A549 (cell line): ENCODE data around the gene HAUS6. TPM values are rescaled to one million over a fixed set of nuclear protein-coding genes. Genes with fewer than 3 reads are reported as not detected.

Source experiments
- ATAC-seq, 2 experiments: fragments of 200-7000 bp in 1 of 2; fragments of >200 bp in 1 of 2; cut with Nextera tagmentation in 1 of 2; cut with Tn5 transposase in 1 of 2; 3 replicates each; pipeline versions ENCODE4 v1.8.0 to v1.9.1; 2018 to 2020; ENCODE audit warnings: mild to moderate bottlenecking in 1 of 2, moderate library complexity in 1 of 2
- CTCF ChIA-PET: fragments of 300-600 bp; sonication (Branson Sonifier 250); formaldehyde crosslinking; extraction: SDS; loops from one replicate; lab custom pipeline; 2021; ENCODE audit warnings: antibody characterized with exemption, inconsistent platforms; lab: Yijun Ruan, JAX
- POLR2A ChIA-PET: fragments of 350-600 bp; formaldehyde crosslinking; extraction: SDS; loops from one replicate; lab custom pipeline; 2021; ENCODE audit warnings: antibody characterized with exemption, inconsistent platforms; lab: Yijun Ruan, JAX
- DNase-seq, 2 experiments: peaks; one replicate each; pipeline versions ENCODE4 v3.0.0 to v3.0.0-alpha.2; 2011 to 2016; ENCODE audit warnings: low read depth in 1 of 2, low spot score in 1 of 2
- FAIRE-seq: peaks from 2 replicates; lab custom pipeline; 2011; peaks lifted over from hg19 to GRCh38; lab: Jason Lieb, UNC
- H3K27ac ChIP-seq, 2 experiments: fragments of >200 bp; sonication (Bioruptor Twin); formaldehyde crosslinking; 3 replicates each; pipeline ENCODE4 v1.5.1; 2016 to 2017
- H3K4me1 ChIP-seq: fragments of >200 bp; sonication (Bioruptor Twin); formaldehyde crosslinking; 3 replicates; pipeline ENCODE4 v1.6.1; 2016
- H3K4me2 ChIP-seq: fragments of >200 bp; sonication (Bioruptor Twin); formaldehyde crosslinking; 3 replicates; pipeline ENCODE4 v1.6.1; 2016
- H3K4me3 ChIP-seq: fragments of >200 bp; sonication (Bioruptor Twin); formaldehyde crosslinking; 3 replicates; pipeline ENCODE4 v1.5.1; 2016
- H3K9me3 ChIP-seq: fragments of >200 bp; sonication (Bioruptor Twin); formaldehyde crosslinking; 3 replicates; pipeline ENCODE4 v1.6.1; 2016
- ATOH8 ChIP-seq: fragments of 250-450 bp; sonication (Bioruptor Pico); IDR thresholded peaks from 2 replicates; pipeline ENCODE4 v1.5.0; 2020; ENCODE audit warnings: low read depth, mild to moderate bottlenecking, moderate library complexity
- BHLHE40 ChIP-seq: IDR thresholded peaks from 2 replicates; pipeline ENCODE4 v1.6.1; 2012; ENCODE audit warnings: low read depth, low read length, inconsistent platforms
- CEBPB ChIP-seq, 2 experiments: fragments of >200 bp in 1 of 2; sonication (Bioruptor Twin) in 1 of 2; formaldehyde crosslinking in 1 of 2; IDR thresholded peaks; 2 replicates each; pipeline ENCODE4 v1.6.1; 2012 to 2016
- ELK1 ChIP-seq: fragments of 150-350 bp; IDR thresholded peaks from 2 replicates; pipeline ENCODE4 v1.6.1; 2014; ENCODE audit warnings: low read depth, mild to moderate bottlenecking, low read length
- FOSL2 ChIP-seq, 2 experiments: fragments of 450-650 bp in 1 of 2; fragments of >200 bp in 1 of 2; sonication (Bioruptor Twin) in 1 of 2; formaldehyde crosslinking; IDR thresholded peaks; 2 replicates each; pipeline versions ENCODE4 v1.5.0 to v1.6.1; 2016 to 2020; ENCODE audit warnings: mild to moderate bottlenecking in 1 of 2, moderate library complexity in 1 of 2
- HEYL ChIP-seq: fragments of 250-450 bp; sonication (Bioruptor Pico); IDR thresholded peaks from 2 replicates; pipeline ENCODE4 v1.8.0; 2021; ENCODE audit warnings: mild to moderate bottlenecking, moderate library complexity
- HOXA7 ChIP-seq: fragments of 250-450 bp; sonication (Bioruptor Pico); IDR thresholded peaks from 2 replicates; pipeline ENCODE4 v1.5.0; 2020; ENCODE audit warnings: mild to moderate bottlenecking, moderate library complexity
- HOXB13 ChIP-seq: fragments of 250-450 bp; sonication (Bioruptor Pico); IDR thresholded peaks from 2 replicates; pipeline ENCODE4 v1.5.0; 2020; ENCODE audit warnings: low read depth, mild to moderate bottlenecking, moderate library complexity
- KDM1A ChIP-seq: fragments of 200-600 bp; sonication (generic); IDR thresholded peaks from 2 replicates; pipeline ENCODE4 v1.6.1; 2016; ENCODE audit warnings: low read depth, mild to moderate bottlenecking
- MAFK ChIP-seq: fragments of 450-650 bp; IDR thresholded peaks from 2 replicates; pipeline ENCODE4 v1.6.1; 2014; ENCODE audit not compliant: partially characterized antibody
- MAX ChIP-seq: IDR thresholded peaks from 2 replicates; pipeline ENCODE4 v1.6.1; 2012
- PBX3 ChIP-seq: IDR thresholded peaks from 2 replicates; pipeline ENCODE4 v1.6.1; 2012
- RAD21 ChIP-seq, 2 experiments: fragments of >200 bp in 1 of 2; sonication (Bioruptor Twin) in 1 of 2; formaldehyde crosslinking in 1 of 2; IDR thresholded peaks in 1 of 2; conservative IDR thresholded peaks in 1 of 2; 2 replicates in 1 of 2; 3 replicates in 1 of 2; pipeline ENCODE4 v1.6.1; 2012 to 2018; ENCODE audit warnings: inconsistent platforms in 1 of 2
- RARB ChIP-seq: fragments of 250-450 bp; sonication (Bioruptor Pico); IDR thresholded peaks from 2 replicates; pipeline ENCODE4 v1.8.0; 2021; ENCODE audit warnings: mild to moderate bottlenecking, moderate library complexity
- RCOR1 ChIP-seq: fragments of 150-350 bp; IDR thresholded peaks from 2 replicates; pipeline ENCODE4 v1.6.1; 2014; ENCODE audit warnings: antibody characterized with exemption, low read length, low read depth
- SMC3 ChIP-seq: fragments of >200 bp; sonication (Bioruptor Twin); formaldehyde crosslinking; IDR thresholded peaks from 3 replicates; pipeline ENCODE4 v1.6.1; 2018; ENCODE audit warnings: inconsistent platforms
- SREBF2 ChIP-seq: fragments of 450-650 bp; IDR thresholded peaks from 2 replicates; pipeline ENCODE4 v1.6.1; 2014; ENCODE audit warnings: mild to moderate bottlenecking, moderate library complexity
- TFCP2L1 ChIP-seq: fragments of 250-450 bp; sonication (Bioruptor Pico); IDR thresholded peaks from 2 replicates; pipeline ENCODE4 v1.5.0; 2021; ENCODE audit warnings: mild to moderate bottlenecking
- ZFP36 ChIP-seq: fragments of 450-650 bp; IDR thresholded peaks from 2 replicates; pipeline ENCODE4 v1.6.1; 2014; ENCODE audit warnings: borderline replicate concordance; ENCODE audit not compliant: partially characterized antibody
- ZSCAN20 ChIP-seq: fragments of 250-450 bp; sonication (Bioruptor Pico); IDR thresholded peaks from 2 replicates; pipeline ENCODE4 v1.8.0; 2022; ENCODE audit warnings: mild to moderate bottlenecking, moderate library complexity
- WGBS: methylation state at CpG from one replicate; pipeline ENCODE4 v1.1.6; 2017; ENCODE audit errors: missing lambda C conversion rate; 5-methylcytosine and 5-hydroxymethylcytosine counted together
- polyA plus RNA-seq, 4 experiments: library from polyadenylated mRNA; depleted of rRNA in 3 of 4; stranded (reverse); fragments of >200 nt; fragmentation: RNase III in 1 of 4; extraction: RNeasy Plus Mini Kit Qiagen cat#74134 plus additional on column Dnase treatment in 1 of 4; gene quantifications; 2 replicates in 3 of 4; 3 replicates in 1 of 4; pipeline ENCODE4 v1.2.3, GENCODE V29; 2011 to 2017
- TF ChIP-seq, protein P1 (sequence below): fragments of 200-600 bp; sonication (generic); IDR thresholded peaks from 2 replicates; pipeline ENCODE4 v1.6.1; 2016; ENCODE audit warnings: antibody characterized with exemption, mild to moderate bottlenecking, moderate library complexity
- TF ChIP-seq, protein P2 (sequence below): fragments of 250-450 bp; sonication (Bioruptor Pico); IDR thresholded peaks from 2 replicates; pipeline ENCODE4 v1.5.0; 2021; ENCODE audit warnings: mild to moderate bottlenecking, moderate library complexity, borderline replicate concordance

The HAUS6 gene
- polyA plus RNA-seq, 2 of the 4 experiments (the other 2 are of a cell fraction), result 22.4 to 34.6 TPM

- ChIA-PET POLR2A (no interaction called here), CTCF (interaction anchor here (1.4 to 2.7 kb wide), 3 partner anchors 13 to 15 kb away, joined by 3 to 6 read pairs (median 6); no protein-coding TSS in a partner anchor)
- Histone ChIP-seq H3K4me1 (peaks cover 8% of the 10 kb centered on the region; the same call in 1 of the 3 replicates), H3K4me3 (no peak overlapping the region), H3K4me2 (no peak overlapping the region), H3K27ac (no peak overlapping the region; a peak in 1 of 6 replicates), H3K9me3 (no peaks in the 10 kb centered on the region)
- ATAC-seq (no peak), FAIRE-seq (no peak), DNase-seq (no peak)
- WGBS, result 86% methylated on average over 7 of the region's 7 CpGs
- TF ChIP-seq SMC3 (no peak), HOXB13 (CRISPR knock-in tag) (no peak), RAD21 (conservative IDR thresholded peaks at IDR 0.05 in 1 of 2, IDR thresholded peaks at IDR 0.05 in 1 of 2) (no peak), ZSCAN20 (no peak), FOSL2 (IDR thresholded peaks at IDR 0.05) (no peak), FOSL2 (CRISPR knock-in tag; IDR thresholded peaks at IDR 0.05) (no peak), ELK1 (no peak), TFCP2L1 (CRISPR knock-in tag) (no peak), MAX (no peak), ATOH8 (CRISPR knock-in tag) (no peak), MAFK (no peak), CEBPB (IDR thresholded peaks at IDR 0.05) (no peak), SREBF2 (no peak), RARB (CRISPR knock-in tag) (no peak), HEYL (CRISPR knock-in tag) (no peak)
- TF ChIP-seq, protein P1, sequence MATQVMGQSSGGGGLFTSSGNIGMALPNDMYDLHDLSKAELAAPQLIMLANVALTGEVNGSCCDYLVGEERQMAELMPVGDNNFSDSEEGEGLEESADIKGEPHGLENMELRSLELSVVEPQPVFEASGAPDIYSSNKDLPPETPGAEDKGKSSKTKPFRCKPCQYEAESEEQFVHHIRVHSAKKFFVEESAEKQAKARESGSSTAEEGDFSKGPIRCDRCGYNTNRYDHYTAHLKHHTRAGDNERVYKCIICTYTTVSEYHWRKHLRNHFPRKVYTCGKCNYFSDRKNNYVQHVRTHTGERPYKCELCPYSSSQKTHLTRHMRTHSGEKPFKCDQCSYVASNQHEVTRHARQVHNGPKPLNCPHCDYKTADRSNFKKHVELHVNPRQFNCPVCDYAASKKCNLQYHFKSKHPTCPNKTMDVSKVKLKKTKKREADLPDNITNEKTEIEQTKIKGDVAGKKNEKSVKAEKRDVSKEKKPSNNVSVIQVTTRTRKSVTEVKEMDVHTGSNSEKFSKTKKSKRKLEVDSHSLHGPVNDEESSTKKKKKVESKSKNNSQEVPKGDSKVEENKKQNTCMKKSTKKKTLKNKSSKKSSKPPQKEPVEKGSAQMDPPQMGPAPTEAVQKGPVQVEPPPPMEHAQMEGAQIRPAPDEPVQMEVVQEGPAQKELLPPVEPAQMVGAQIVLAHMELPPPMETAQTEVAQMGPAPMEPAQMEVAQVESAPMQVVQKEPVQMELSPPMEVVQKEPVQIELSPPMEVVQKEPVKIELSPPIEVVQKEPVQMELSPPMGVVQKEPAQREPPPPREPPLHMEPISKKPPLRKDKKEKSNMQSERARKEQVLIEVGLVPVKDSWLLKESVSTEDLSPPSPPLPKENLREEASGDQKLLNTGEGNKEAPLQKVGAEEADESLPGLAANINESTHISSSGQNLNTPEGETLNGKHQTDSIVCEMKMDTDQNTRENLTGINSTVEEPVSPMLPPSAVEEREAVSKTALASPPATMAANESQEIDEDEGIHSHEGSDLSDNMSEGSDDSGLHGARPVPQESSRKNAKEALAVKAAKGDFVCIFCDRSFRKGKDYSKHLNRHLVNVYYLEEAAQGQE, result no peak
- TF ChIP-seq, protein P2, sequence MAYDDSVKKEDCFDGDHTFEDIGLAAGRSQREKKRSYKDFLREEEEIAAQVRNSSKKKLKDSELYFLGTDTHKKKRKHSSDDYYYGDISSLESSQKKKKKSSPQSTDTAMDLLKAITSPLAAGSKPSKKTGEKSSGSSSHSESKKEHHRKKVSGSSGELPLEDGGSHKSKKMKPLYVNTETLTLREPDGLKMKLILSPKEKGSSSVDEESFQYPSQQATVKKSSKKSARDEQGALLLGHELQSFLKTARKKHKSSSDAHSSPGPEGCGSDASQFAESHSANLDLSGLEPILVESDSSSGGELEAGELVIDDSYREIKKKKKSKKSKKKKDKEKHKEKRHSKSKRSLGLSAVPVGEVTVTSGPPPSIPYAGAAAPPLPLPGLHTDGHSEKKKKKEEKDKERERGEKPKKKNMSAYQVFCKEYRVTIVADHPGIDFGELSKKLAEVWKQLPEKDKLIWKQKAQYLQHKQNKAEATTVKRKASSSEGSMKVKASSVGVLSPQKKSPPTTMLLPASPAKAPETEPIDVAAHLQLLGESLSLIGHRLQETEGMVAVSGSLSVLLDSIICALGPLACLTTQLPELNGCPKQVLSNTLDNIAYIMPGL (CRISPR knock-in tag), result no peak
Measured at GRCh38 chr9:19119801-19120440, 17.2 kb upstream of the HAUS6 start.

GRCh38 chr9:19119246-19119645 is 16.5 kb upstream of the HAUS6 start:
- FAIRE-seq (no peak), DNase-seq (no peak), ATAC-seq (no peak)
- Histone ChIP-seq H3K4me1 (peaks cover 8% of the 10 kb centered on the region; the same call in 1 of the 3 replicates), H3K4me3 (no peak overlapping the region), H3K4me2 (no peak overlapping the region; the same call in 2 of the 3 replicates), H3K9me3 (no peaks in the 10 kb centered on the region), H3K27ac (no peak overlapping the region; a peak in 1 of 6 replicates)
- POLR2A ChIA-PET, result no interaction called here
- 73% methylated on average over 3 of the region's 3 CpGs for WGBS
- CTCF ChIA-PET, result interaction anchor here (1.4 to 1.7 kb wide), 2 partner anchors 13 to 14 kb away, joined by 3 to 6 read pairs; no protein-coding TSS in a partner anchor
- TF ChIP-seq PBX3 (no peak), BHLHE40 (no peak), ZFP36 (no peak), FOSL2 (IDR thresholded peaks at IDR 0.05) (no peak), FOSL2 (CRISPR knock-in tag; IDR thresholded peaks at IDR 0.05) (no peak), KDM1A (no peak), RCOR1 (no peak), HOXA7 (CRISPR knock-in tag) (no peak)
- TF ChIP-seq, protein P2 (CRISPR knock-in tag), result no peak
